Measurements from ENCODE around the gene ICA1L.

Gene ICA1L

DNA sequence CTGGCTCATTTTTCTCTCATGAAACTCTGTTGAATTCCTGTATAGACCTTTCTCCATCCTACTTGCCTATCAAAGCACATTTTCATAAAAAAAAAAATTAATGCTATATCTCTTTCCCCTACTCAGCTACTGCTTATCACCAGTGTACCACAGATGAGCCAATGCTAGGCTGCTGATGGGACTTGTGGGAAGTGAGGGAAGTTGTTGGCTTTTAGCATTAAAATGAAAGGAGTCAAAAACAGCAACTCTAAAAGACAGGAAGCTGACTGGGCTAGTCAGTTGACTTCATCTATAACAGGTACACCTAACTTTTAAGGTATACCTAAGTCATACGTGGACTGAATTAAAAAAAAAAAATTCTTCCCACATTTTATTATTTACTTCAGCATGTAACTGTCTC lies 134.7 kb downstream of the ICA1L start:
- no peak for DNase-seq (ENCODE audit: low spot score)

DNA sequence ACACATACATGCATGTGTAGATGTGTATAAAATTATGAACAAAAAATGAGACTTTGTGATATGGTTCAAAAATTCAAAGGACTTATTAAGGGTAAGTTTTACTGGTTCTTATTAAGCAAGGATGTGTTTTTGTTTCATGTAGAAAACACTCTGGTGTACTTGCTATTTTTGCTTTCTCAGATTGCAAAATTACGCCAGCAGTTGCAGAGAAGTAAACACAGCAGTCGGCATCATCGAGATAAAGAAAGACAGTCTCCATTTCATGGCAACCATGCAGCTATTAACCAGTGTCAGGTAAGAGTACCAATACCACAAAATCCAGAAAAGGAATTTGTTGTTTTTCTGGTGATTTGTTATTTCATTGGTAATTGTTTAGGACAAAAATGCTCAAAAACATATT lies 145.5 kb downstream of the ICA1L start:
- no peak for DNase-seq (ENCODE audit: low spot score)

DNA sequence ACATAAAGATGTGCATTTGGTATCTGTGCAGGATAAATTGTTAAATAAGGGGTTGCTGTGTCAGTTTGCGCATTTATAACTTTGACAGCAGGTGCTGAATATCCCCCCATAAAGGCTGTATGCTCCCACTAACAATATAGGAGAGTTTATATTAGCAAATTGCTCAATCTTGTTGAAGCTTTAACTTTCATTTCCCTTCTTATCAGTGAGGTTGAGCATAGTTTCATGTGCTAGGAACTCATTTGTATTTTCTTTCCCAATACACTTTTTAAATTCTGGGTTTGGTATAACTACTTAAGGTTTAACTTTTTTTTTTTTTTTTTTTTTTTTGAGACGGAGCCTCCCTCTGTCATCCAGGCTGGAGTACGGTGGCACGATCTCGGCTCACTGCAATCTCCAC lies 147.8 kb downstream of the ICA1L start:
- no peak for DNase-seq (ENCODE audit: low spot score)
